ENCODE data around the gene PIGZ.

GRCh38 chr3:196965112-196965803 lies 3.4 kb downstream of the PIGZ start:
- no peak for TF ChIP-seq CTCF (IDR thresholded peaks at IDR 0.05)
- no peak for TF ChIP-seq POLR2A (IDR thresholded peaks at IDR 0.05)
